GM12891 (cell line): ENCODE results near the gene PRRC2C.

Experiments used
- PAX5 ChIP-seq: IDR thresholded peaks from 2 replicates; pipeline ENCODE4 v1.6.1; 2011; ENCODE audit warnings: low read length, moderate library complexity, mild to moderate bottlenecking; ENCODE audit not compliant: insufficient read depth, severe bottlenecking
- POLR2A ChIP-seq: IDR thresholded peaks from 2 replicates; pipeline ENCODE4 v1.6.1; 2011; ENCODE audit warnings: low read depth, low read length, control low read depth
- POLR2AphosphoS5 ChIP-seq: IDR thresholded peaks from 2 replicates; pipeline ENCODE4 v1.6.1; 2011; ENCODE audit warnings: low read depth, low read length, control low read depth
- TAF1 ChIP-seq: IDR thresholded peaks from 2 replicates; pipeline ENCODE4 v1.6.1; 2011; ENCODE audit warnings: low read depth, low read length, control low read depth

- no peak for TF ChIP-seq POLR2A
- TF ChIP-seq TAF1 = no peak
- no peak for TF ChIP-seq POLR2AphosphoS5
- TF ChIP-seq PAX5 = no peak
These were observed 111.4 kb downstream of the PRRC2C start for GRCh38 chr1:171596705-171597104.
